HEK293 (cell line): ENCODE data around the gene SORL1.

ENCODE experiments used
- CTCF ChIA-PET: fragments of 350-600 bp; formaldehyde crosslinking; extraction: SDS; loops from one replicate; lab custom pipeline; 2021; ENCODE audit warnings: antibody characterized with exemption; lab: Yijun Ruan, JAX
- POLR2A ChIA-PET: fragments of 300-600 bp; formaldehyde crosslinking; extraction: SDS; loops from one replicate; lab custom pipeline; 2020; ENCODE audit warnings: antibody characterized with exemption, inconsistent platforms; lab: Yijun Ruan, JAX
- H3K27ac ChIP-seq: fragments of 200-500 bp; sonication (Bioruptor generic); 2 replicates; pipeline ENCODE4 v1.5.1; 2014; ENCODE audit warnings: low read depth, low read length, control low read depth, inconsistent platforms; ENCODE audit errors: extremely low read depth
- H3K36me3 ChIP-seq, 2 experiments: fragments of 200-500 bp in 1 of 2; sonication (Bioruptor generic) in 1 of 2; 1 replicate in 1 of 2; 2 replicates in 1 of 2; pipeline ENCODE4 v1.5.1; 2014 to 2017; ENCODE audit warnings: inconsistent platforms in 2 of 2, low read length in 2 of 2; ENCODE audit not compliant: control insufficient read depth in 2 of 2, insufficient read depth in 1 of 2
- H3K4me1 ChIP-seq: fragments of 200-500 bp; sonication (Bioruptor generic); 2 replicates; pipeline ENCODE4 v1.5.1; 2014; ENCODE audit warnings: mild to moderate bottlenecking, low read length, inconsistent platforms; ENCODE audit not compliant: control insufficient read depth, insufficient read depth
- H3K4me3 ChIP-seq: 2 replicates; pipeline ENCODE4 v1.5.1; 2011; ENCODE audit warnings: low read depth, mild to moderate bottlenecking, control low read depth, low read length, moderate library complexity
- H3K9me3 ChIP-seq: fragments of 200-500 bp; sonication (Bioruptor generic); 2 replicates; pipeline ENCODE4 v1.5.1; 2014; ENCODE audit warnings: low read depth, low read length, inconsistent platforms; ENCODE audit not compliant: control insufficient read depth, insufficient read depth
- BCL11B ChIP-seq: fragments of 450-650 bp; formaldehyde crosslinking; IDR thresholded peaks from 2 replicates; pipeline ENCODE4 v1.5.1; 2016; ENCODE audit warnings: low read depth, missing biosample characterization, missing genetic modification characterization
- GFI1B ChIP-seq: fragments of 450-650 bp; formaldehyde crosslinking; IDR thresholded peaks from 2 replicates; pipeline ENCODE4 v1.5.1; 2016; ENCODE audit warnings: missing biosample characterization, missing genetic modification characterization
- HOXA7 ChIP-seq: sonication (generic); formaldehyde crosslinking; IDR thresholded peaks from 2 replicates; pipeline ENCODE4 v1.8.1; 2022; ENCODE audit warnings: missing genetic modification reagents, borderline replicate concordance
- PBX3 ChIP-seq: sonication (generic); formaldehyde crosslinking; IDR thresholded peaks from 2 replicates; pipeline ENCODE4 v1.8.1; 2022; ENCODE audit warnings: mild to moderate bottlenecking, moderate library complexity, missing genetic modification reagents
- TCF7L2 ChIP-seq: IDR thresholded peaks from 2 replicates; pipeline ENCODE4 v1.6.1; 2011; ENCODE audit warnings: low read depth, mild to moderate bottlenecking, inconsistent platforms, low read length, moderate library complexity, borderline replicate concordance
- ZBTB20 ChIP-seq: fragments of 450-650 bp; formaldehyde crosslinking; IDR thresholded peaks from 2 replicates; pipeline ENCODE4 v1.5.1; 2016; ENCODE audit warnings: missing biosample characterization, missing genetic modification characterization
- ZBTB48 ChIP-seq: fragments of 450-650 bp; formaldehyde crosslinking; IDR thresholded peaks from 2 replicates; pipeline ENCODE4 v1.5.1; 2016; ENCODE audit warnings: missing biosample characterization, missing genetic modification characterization
- ZNF146 ChIP-seq: fragments of 450-650 bp; formaldehyde crosslinking; IDR thresholded peaks from 2 replicates; pipeline ENCODE4 v1.5.1; 2016; ENCODE audit warnings: missing biosample characterization, missing genetic modification characterization
- ZNF311 ChIP-seq: fragments of 450-650 bp; formaldehyde crosslinking; IDR thresholded peaks from 2 replicates; pipeline ENCODE4 v1.5.1; 2017; ENCODE audit warnings: missing biosample characterization, missing genetic modification characterization, borderline replicate concordance
- ZNF341 ChIP-seq: fragments of 450-650 bp; formaldehyde crosslinking; IDR thresholded peaks from 2 replicates; pipeline ENCODE4; 2016; ENCODE audit warnings: low read depth, missing biosample characterization, missing genetic modification characterization
- ZNF37A ChIP-seq: fragments of 450-650 bp; IDR thresholded peaks from 2 replicates; pipeline ENCODE4 v1.5.1; 2018; ENCODE audit warnings: missing biosample characterization, missing genetic modification characterization
- ZNF426 ChIP-seq: fragments of 450-650 bp; formaldehyde crosslinking; IDR thresholded peaks from 2 replicates; pipeline ENCODE4 v1.5.1; 2017; ENCODE audit warnings: missing biosample characterization, missing genetic modification characterization, mild to moderate bottlenecking, inconsistent platforms, moderate library complexity
- ZNF624 ChIP-seq: fragments of 450-650 bp; formaldehyde crosslinking; IDR thresholded peaks from 2 replicates; pipeline ENCODE4 v1.5.1; 2017; ENCODE audit warnings: missing biosample characterization, missing genetic modification characterization
- ZNF830 ChIP-seq: fragments of 450-650 bp; IDR thresholded peaks from 2 replicates; pipeline ENCODE4 v1.5.0; 2018; ENCODE audit warnings: missing biosample characterization, missing genetic modification characterization, low read depth, mild to moderate bottlenecking, moderate library complexity
- ZSCAN16 ChIP-seq: fragments of 450-650 bp; formaldehyde crosslinking; IDR thresholded peaks from 2 replicates; pipeline ENCODE4 v1.5.1; 2016; ENCODE audit warnings: missing biosample characterization, missing genetic modification characterization

SORL1 gene

GRCh38 chr11:121513807-121514206 lies 61.7 kb downstream of the SORL1 start:
- H3K4me1 ChIP-seq, result no peaks in the 10 kb centered on the region
- H3K36me3 ChIP-seq, result no peaks in the 10 kb centered on the region
- H3K27ac ChIP-seq, result no peak overlapping the region
- no peak overlapping the region for H3K4me3 ChIP-seq
- H3K9me3 ChIP-seq, result no peaks in the 10 kb centered on the region
- TF ChIP-seq ZNF830 (tag by site-specific recombination) (no peak), ZSCAN16 (tag by site-specific recombination) (no peak), ZBTB20 (tag by site-specific recombination) (no peak)
- POLR2A ChIA-PET, result no interaction called here
- CTCF ChIA-PET, result no interaction called here

GRCh38 chr11:121514432-121515334 lies 62.6 kb downstream of the SORL1 start:
- no peak overlapping the region for H3K4me3 ChIP-seq
- no peak overlapping the region for H3K27ac ChIP-seq
- CTCF ChIA-PET, result no interaction called here
- POLR2A ChIA-PET, result no interaction called here
- H3K9me3 ChIP-seq, result no peaks in the 10 kb centered on the region
- TF ChIP-seq ZNF426 (tag by site-specific recombination) (no peak), BCL11B (tag by site-specific recombination) (no peak)
- H3K4me1 ChIP-seq, result no peaks in the 10 kb centered on the region
- no peaks in the 10 kb centered on the region for H3K36me3 ChIP-seq

- H3K9me3 ChIP-seq, result no peaks in the 10 kb centered on the region
- H3K36me3 ChIP-seq, result no peaks in the 10 kb centered on the region
- no peak overlapping the region for H3K4me3 ChIP-seq
- no peak overlapping the region for H3K27ac ChIP-seq
- no peaks in the 10 kb centered on the region for H3K4me1 ChIP-seq
- ChIA-PET POLR2A (no interaction called here), CTCF (no interaction called here)
- TF ChIP-seq ZNF341 (tag by site-specific recombination), result peak; percentile 25; the same call in 1 of the 2 replicates
- TF ChIP-seq GFI1B (tag by site-specific recombination), result no peak
Measured at GRCh38 chr11:121515335-121515671, 63.2 kb downstream of the SORL1 start.

GRCh38 chr11:121517996-121518395 lies 65.9 kb downstream of the SORL1 start:
- H3K36me3 ChIP-seq, result no peaks in the 10 kb centered on the region
- CTCF ChIA-PET, result no interaction called here
- TF ChIP-seq HOXA7, result no peak
- TF ChIP-seq ZNF624 (tag by site-specific recombination), result no peak
- no peak for TF ChIP-seq ZNF311
- no peak for TF ChIP-seq ZNF37A (tag by site-specific recombination)
- TF ChIP-seq ZNF146 (tag by site-specific recombination), result no peak
- TF ChIP-seq BCL11B (tag by site-specific recombination), result no peak
- no peak for TF ChIP-seq TCF7L2
- no peak for TF ChIP-seq ZBTB48 (tag by site-specific recombination)
- TF ChIP-seq PBX3 (CRISPR knock-in tag), result no peak
- H3K4me3 ChIP-seq, result no peak overlapping the region
- POLR2A ChIA-PET, result no interaction called here
- no peak overlapping the region for H3K27ac ChIP-seq
- no peaks in the 10 kb centered on the region for H3K4me1 ChIP-seq
- no peaks in the 10 kb centered on the region for H3K9me3 ChIP-seq
